Measurements from ENCODE around the gene GNAO1.

DNA sequence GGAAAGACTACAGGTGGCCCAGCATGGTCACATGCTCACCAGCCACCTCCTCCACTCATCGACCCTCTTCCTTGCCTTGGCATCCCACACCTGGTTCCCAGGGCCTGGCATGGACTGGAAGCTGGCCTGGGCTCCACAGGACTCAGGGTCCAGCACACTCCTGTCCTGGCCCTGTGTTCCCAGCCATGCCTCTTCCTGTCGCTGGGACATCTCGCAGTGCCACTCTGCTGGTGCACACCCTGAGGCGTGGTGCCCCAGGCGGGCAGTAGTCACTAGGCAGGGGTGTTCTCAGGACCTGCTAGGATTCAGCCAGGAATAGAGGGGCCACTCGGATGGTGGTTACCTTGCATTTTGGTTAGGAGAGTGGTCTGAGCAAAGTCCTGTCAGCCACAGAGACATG, 134.7 kb downstream of the GNAO1 start:
- TF ChIP-seq, protein P1, sequence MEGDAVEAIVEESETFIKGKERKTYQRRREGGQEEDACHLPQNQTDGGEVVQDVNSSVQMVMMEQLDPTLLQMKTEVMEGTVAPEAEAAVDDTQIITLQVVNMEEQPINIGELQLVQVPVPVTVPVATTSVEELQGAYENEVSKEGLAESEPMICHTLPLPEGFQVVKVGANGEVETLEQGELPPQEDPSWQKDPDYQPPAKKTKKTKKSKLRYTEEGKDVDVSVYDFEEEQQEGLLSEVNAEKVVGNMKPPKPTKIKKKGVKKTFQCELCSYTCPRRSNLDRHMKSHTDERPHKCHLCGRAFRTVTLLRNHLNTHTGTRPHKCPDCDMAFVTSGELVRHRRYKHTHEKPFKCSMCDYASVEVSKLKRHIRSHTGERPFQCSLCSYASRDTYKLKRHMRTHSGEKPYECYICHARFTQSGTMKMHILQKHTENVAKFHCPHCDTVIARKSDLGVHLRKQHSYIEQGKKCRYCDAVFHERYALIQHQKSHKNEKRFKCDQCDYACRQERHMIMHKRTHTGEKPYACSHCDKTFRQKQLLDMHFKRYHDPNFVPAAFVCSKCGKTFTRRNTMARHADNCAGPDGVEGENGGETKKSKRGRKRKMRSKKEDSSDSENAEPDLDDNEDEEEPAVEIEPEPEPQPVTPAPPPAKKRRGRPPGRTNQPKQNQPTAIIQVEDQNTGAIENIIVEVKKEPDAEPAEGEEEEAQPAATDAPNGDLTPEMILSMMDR (conservative IDR thresholded peaks at IDR 0.05) = no peak
- TF ChIP-seq ZFX (IDR thresholded peaks at IDR 0.05) = no peak
